CD4-positive, alpha-beta T cell treated with Interleukin-17A for 1 hour (primary cell): Measurements from ENCODE around the gene SHPK.
A peak's percentile ranks its signal among the peaks of the same experiment; 100 is the strongest.

Source experiments
- DNase-seq: peaks from one replicate; pipeline ENCODE4 v3.0.0-alpha.2; 2020

The SHPK gene

GRCh38 chr17:3659541-3660111, 23.6 kb upstream of the SHPK start:
- no peak for DNase-seq

- DNase-seq, result no peak
Measured at GRCh38 chr17:3658784-3659449, 22.9 kb upstream of the SHPK start.

GRCh38 chr17:3657874-3658783, 22.1 kb upstream of the SHPK start:
- DNase-seq, result no peak

GRCh38 chr17:3657588-3657869, 21.5 kb upstream of the SHPK start:
- no peak for DNase-seq

- no peak for DNase-seq
Measured at GRCh38 chr17:3656755-3657587, 20.9 kb upstream of the SHPK start.

DNA sequence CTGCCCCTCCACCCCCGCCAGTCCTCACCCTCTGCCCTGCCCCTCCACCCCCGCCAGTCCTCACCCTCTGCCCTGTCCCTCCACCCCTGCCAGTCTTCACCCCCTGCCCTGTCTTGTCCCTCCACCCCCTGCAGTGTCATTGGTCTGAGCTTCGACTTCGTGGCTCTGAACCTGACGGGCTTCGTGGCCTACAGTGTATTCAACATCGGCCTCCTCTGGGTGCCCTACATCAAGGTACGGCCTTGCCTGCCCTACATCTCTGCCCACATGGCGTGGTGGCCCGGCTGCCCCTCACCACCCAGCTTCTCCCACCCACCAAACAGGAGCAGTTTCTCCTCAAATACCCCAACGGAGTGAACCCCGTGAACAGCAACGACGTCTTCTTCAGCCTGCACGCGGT, 20.3 kb upstream of the SHPK start:
- no peak for DNase-seq

- no peak for DNase-seq
Measured at GRCh38 chr17:3655766-3656165, 19.7 kb upstream of the SHPK start.

- peak; percentile 21 for DNase-seq
Measured at GRCh38 chr17:3647769-3648555, 11.9 kb upstream of the SHPK start.

- DNase-seq, result no peak
Measured at GRCh38 chr17:3647251-3647650, 11.2 kb upstream of the SHPK start.

GRCh38 chr17:3645310-3645709, 9.3 kb upstream of the SHPK start:
- DNase-seq, result no peak

DNA sequence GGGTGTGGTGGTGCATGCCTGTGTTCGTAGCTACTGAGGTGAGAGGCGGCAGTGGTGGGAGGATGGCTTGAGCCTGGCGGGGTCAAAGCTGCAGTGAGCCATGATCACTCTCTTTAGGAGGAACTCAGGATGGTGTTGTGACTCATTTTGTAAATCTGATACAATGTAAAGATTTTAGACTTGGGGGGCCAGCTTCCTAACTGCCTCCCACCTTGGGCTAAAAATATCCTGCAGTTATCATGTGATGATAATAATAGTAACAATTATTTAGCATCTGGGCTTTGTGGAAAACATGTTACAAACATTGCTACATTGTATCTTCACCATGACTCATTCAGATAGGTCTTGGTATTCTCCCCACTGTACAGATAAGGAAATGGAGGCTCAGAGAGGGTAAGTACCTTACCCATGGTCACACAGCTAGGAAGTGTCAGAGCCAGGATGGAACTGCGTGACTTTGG, 7.9 kb upstream of the SHPK start:
- no peak for DNase-seq

GRCh38 chr17:3641717-3642486, 5.9 kb upstream of the SHPK start:
- no peak for DNase-seq

- no peak for DNase-seq
Measured at GRCh38 chr17:3641014-3641413, 5.0 kb upstream of the SHPK start.

GRCh38 chr17:3639981-3640596, 4.0 kb upstream of the SHPK start:
- DNase-seq, result no peak

DNA sequence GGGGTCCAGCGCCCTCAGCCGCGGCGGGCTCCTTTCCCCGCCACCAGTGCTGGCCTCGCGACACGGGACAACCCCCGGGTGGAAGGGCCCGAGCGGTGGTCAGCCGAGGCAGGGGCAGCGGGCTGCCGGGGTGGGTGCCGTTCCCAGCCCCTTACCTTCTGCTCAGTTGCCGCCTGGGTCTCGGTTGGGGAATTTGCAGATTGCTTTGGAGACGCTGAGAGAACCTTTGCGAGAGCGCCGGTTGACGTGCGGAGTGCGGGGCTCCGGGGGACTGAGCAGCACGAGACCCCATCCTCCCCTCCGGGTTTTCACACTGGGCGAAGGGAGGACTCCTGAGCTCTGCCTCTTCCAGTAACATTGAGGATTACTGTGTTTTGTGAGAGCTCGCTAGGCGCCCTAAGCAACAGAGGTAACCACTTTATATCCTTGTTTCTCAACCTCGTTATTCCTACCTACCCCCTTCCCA, 891 bp upstream of the SHPK start:
- no peak for DNase-seq

GRCh38 chr17:3635474-3636153, 436 bp downstream of the SHPK start:
- no peak for DNase-seq

DNA sequence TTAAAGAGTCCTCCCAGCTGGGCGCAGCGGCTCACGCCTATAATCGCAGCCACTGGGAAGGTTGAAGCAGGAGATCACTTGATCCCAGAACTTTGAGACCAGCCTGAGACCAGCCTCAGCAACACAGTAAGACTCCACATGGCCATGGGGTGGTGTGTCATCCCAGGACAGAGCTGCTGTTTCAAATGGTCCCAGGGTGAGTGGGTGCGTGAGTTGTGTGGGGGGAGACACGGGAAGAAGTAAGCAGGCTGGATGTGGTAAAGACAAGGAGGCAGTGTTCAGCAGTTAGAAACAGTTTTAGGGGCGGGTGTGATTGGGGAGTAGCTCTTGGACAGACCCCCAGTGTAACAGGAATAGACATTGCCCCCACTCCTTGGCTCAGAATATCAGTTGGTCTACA, 3.8 kb downstream of the SHPK start:
- DNase-seq, result no peak

DNA sequence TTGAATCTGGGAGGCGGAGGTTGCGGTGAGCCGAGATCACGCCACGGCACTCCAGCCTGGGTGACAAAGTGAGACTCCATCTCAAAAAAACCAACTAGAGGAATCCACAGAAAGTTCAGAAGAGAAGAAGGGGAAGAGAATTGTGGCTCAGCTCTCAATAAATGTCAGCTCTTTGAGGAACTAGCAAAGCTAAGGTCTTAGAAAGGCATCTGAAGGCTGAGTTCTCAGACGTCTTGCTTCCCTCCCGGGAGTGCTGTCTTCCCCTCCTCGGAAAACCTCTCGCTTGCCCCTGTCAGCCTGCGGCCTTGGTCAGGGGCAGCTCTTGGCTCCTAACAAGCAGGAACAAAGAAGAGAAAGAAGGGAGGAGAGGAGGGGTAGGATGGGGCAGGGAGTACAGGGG, 5.3 kb downstream of the SHPK start:
- no peak for DNase-seq

GRCh38 chr17:3627769-3628167, 8.3 kb downstream of the SHPK start:
- DNase-seq, result no peak
